Globus pallidus (tissue), 1 donor: ENCODE data around the gene KIRREL1.

Experiments
- DNase-seq: peaks from one replicate; pipeline ENCODE4 v3.0.0-alpha.2; 2015; ENCODE audit warnings: low spot score

Gene KIRREL1

GRCh38 chr1:158007667-158008386 lies 14.4 kb downstream of the KIRREL1 start:
- DNase-seq: no peak

- no peak for DNase-seq
Measured at GRCh38 chr1:158008630-158009029, 15.2 kb downstream of the KIRREL1 start.

DNA sequence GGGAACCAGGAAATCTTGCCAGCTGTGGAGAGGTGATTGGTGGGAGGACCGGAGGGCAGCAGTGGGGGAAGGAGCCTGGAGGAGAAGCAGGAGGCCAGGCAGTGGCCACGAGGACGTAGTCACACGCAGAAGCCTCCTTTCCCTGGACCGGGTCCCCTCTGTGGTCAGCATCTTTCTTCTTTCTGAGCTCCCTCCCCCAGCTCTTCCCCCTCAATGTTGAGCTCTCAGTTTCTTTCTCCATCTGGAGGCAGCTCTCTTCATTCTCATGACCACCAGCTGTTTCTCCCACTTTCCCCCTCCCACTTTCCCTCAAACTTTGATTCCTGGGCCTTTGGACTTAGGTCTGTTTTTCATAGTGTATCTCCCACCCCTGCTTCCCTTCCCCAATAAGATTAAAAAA lies 18.3 kb downstream of the KIRREL1 start:
- no peak for DNase-seq

DNA sequence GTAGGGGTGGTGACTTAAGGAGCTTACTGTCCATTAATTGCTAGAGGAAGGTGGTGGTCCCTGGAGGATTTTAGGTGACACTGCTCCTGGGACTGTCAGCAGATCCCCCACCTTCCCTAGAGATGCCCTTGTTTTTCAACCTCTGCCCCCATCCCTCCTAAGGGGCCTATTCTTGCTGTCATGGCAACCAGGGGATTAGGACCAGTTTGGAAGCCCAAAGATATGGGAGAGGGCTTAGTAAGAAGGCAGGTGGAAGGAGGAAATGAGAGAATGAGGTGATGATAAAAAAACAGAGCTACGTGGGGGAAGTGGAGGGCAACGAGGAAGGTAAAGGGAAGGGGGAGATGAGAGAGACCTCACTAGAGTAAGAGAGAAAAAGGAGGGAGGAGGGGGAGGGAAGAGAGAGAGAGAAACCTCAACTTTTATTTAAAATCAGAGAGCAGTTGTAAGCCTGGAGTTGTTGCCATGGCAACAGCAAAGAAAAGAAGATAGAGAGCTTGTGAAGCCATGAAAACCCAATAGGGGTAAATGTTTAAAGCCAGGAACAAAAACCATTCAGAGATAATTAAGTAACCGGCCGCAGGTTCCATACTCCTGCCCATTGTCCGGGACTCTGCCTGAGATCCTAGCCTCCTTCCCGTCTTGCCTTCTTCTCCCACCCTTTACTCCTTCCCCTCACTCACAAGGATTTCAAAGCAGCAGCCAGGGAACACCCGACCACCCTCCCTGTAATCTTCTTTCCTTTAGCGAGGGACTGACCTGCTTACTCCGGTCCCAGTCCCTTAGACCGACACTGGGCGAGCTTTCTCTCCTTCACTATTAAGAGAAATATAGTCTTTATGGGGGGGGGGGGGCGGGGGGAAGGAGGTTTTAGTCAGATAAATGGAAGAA lies 20.6 kb downstream of the KIRREL1 start:
- DNase-seq: no peak

DNA sequence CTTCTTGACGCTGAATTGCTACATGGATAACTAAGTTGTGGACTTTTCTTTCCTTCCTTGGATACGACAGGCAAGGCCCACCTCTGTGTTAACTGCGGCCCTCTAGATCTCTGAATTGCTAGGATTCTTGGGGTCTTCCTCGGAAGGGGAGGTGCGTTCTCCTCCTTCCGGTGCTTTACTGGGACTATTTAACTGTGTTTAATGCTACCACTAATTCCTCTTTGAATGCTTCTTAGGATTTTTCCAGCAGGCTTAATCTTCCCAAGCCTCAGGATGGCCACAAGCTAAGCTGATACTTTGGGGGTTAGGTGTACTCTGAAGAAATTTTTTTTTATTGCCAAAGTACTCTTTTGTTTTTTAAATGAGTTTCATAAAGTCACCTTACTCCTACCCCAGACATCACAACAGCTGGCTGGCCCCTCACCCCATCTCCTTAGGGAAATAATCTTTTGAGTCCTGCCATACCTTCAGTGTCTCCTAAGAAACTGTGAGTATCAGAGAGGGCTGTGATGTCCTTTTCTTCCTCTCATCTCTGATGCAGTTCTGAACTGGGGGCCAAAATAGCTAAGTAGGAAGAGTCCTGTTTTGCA lies 21.4 kb downstream of the KIRREL1 start:
- no peak for DNase-seq

- no peak for DNase-seq
Measured at GRCh38 chr1:158016651-158017335, 23.3 kb downstream of the KIRREL1 start.

GRCh38 chr1:158017800-158018595 lies 24.6 kb downstream of the KIRREL1 start:
- DNase-seq: no peak

DNA sequence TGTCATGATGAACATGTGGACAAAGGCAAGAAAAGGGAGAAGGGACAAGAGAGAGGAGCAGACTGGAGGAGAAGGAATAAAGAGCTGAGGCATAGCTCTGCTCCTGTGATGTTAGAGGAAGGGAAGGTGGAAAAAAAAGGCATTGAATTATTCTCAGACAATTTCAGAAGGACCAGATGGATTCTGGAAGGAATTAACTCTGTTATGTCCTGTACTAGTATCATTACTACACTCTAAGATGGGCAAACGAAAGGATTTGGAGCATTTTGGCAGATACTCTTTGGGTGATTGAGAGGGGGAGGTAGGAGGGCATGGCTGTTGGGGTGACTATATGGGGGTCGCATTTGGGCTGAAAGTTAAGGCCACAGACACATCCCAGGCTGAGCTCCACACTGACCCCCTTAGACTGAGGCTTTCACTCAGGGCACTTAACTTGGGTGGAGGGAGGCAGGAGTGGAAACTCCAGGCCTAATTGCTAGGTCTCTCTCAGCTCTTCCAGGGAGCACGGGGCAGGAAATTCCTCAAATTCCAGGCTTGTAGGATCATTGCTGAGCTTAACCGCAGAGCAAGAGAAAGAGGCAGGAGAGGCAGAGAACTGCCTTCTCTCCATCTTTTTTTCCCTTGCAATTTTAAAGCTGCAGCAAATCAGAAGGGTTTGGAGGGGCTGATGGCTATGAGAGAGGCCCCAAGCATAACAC lies 25.9 kb downstream of the KIRREL1 start:
- no peak for DNase-seq

GRCh38 chr1:158020259-158020885 lies 26.9 kb downstream of the KIRREL1 start:
- no peak for DNase-seq

GRCh38 chr1:158020886-158021620 lies 27.6 kb downstream of the KIRREL1 start:
- no peak for DNase-seq

- no peak for DNase-seq
Measured at GRCh38 chr1:158021721-158022120, 28.3 kb downstream of the KIRREL1 start.

DNA sequence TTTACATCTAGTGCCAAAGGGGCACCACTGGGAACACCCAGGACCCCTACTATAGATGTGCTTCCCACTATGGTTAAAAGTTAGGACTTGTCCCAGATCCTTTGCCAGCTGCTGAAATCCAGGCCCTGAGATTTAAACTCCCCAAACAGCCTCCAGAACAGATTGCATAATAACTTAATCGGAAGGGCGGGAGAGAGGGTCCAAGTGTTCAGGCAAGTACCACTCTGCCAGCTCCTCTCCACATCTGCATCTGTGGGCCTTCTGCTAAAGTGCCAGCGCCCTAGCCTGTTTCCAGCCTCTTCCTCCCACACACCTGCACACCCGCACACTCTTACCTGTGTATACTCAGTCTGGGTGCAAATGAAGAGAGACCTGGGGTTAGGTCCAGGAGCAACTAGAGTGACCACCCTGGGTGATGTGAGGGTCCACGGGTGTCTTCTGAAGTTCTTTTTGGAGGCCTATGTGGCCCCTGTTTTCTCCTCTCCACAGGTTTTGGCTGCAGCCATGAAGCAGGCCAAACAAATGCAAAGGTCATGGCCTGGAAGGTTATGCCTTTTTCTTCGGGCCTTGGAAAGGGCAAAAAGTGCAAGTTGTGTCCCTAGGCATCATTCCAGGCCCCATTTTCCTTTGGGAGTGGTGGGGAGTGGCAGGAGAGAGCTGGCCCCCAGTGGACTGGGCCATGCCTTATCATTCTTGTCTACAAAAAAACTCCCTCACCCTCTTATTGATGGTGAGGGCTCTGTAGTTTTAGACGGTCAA lies 29.3 kb downstream of the KIRREL1 start:
- no peak for DNase-seq

- DNase-seq: no peak
Measured at GRCh38 chr1:158024737-158025136, 31.3 kb downstream of the KIRREL1 start.

DNA sequence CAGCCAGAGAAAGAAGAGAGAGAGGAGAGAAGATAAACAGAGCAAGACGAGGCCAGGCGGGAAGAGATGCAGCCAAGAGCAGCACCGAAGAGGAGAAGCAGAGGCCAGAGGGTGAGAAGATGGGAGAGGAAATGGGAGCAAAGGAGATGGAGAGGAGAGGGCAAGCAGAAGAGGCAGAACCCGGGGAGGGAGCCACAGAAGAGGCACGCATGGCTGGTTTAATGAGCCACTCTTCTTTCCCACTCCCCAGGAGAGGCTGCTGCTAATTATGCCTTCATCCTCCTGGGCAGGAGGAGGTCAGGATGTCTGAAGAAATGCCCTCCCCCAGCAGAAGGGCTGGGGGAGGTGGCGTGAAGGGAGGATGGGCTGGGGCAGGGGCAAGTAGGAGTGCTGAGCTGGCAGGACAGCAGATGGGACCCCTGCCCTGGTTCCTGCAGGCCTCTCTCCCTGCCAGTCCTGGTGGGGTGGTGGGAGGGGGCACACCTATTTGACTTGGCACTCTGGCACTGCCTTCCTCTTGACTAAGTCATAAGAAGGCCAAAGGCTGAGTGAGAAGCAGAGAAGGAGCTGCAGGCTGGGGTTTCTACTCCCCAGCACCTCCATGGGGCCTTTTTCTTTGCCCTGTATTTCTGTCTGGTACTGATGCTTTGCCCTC lies 32.3 kb downstream of the KIRREL1 start:
- DNase-seq: no peak

- DNase-seq: no peak
Measured at GRCh38 chr1:158026651-158027050, 33.2 kb downstream of the KIRREL1 start.

GRCh38 chr1:158027508-158027907 lies 34.1 kb downstream of the KIRREL1 start:
- no peak for DNase-seq

DNA sequence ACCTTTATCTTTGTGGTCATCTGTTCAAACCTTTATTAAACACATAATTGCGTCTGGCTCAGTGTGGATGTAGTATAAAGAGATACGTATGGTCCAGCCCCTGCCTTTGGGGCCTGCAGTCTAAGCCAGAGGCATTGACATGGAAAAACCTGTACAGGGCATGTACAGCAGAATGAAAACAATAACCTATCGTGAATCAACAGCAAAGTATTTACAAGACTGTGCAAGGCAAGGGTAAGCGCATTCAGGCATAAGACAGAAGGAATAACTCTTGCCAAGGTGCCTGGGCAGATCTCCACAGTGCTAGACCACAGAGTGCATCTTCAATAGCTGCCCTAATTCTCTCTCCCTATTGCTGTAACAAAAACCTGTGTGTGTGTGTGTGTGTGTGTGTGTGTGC lies 35.5 kb downstream of the KIRREL1 start:
- DNase-seq: no peak

DNA sequence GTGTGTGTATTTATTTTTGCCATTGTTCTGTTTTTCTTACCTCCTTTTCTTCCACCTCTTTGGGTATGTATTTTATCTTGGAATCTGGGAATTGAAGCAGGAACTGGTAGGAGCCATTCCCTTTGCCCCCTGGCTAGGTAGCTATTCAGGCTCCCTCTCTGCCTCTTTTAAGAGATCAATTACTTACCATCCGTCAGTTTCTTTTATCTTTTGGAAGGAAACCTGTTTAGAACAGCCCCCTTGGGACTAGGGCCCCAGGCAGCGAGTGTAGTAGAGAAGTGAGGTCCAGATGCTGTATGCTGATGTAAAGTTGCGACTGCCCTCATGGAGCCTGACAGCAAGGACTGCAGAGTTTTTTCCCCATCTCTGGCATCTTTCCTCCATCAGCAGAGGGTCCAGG lies 41.6 kb downstream of the KIRREL1 start:
- DNase-seq: no peak
